C1 segment of cervical spinal cord (tissue), 14 donors: ENCODE results near the gene MYLK.
A peak's percentile ranks its signal among the peaks of the same experiment; 100 is the strongest.
"Not testable (repeated sequence)": the region's sequence is repeated elsewhere in the genome, so short reads cannot be mapped to it uniquely, and the experiment has no call there.

ENCODE experiments used
- DNase-seq, 14 donors: peaks; one replicate each; lab custom pipeline; 2025; lab: John Stamatoyannopoulos, UW

Gene MYLK

DNA sequence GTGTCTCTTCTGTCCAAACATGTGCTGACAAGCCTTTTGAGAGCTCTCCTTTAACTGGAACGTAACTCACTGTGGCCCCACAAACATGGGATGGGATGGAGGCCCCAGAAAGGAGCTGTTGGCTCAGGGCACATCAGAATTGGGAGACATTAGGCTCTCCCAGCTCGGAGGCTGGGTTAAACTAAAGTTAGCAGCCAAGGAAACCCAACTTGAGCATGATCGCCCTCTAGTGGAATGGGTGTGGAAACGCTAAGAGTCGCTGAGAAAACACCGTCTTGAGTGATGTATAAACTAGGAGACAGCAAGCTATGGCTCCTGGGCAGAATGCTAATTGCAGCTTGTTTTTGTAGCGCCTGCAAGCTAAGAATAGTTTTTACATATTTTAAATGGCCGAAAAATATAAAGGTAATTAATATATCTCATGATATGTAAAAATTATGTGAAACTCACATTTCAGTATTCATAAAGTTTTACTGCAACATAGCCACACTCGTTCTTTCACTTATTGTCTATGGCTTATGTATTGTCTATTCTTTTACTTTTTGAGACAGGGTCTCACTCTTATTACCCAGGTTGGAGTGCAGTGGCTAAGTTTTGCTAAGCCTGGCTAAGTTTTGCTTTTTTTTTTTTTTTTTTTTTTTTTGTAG lies 160.5 kb downstream of the MYLK start:
- peak in 11 of 14 donors; percentile 7 to 61 (median 39) for DNase-seq

- no peak for DNase-seq
Measured at GRCh38 chr3:123723070-123723469, 161.1 kb downstream of the MYLK start.

DNA sequence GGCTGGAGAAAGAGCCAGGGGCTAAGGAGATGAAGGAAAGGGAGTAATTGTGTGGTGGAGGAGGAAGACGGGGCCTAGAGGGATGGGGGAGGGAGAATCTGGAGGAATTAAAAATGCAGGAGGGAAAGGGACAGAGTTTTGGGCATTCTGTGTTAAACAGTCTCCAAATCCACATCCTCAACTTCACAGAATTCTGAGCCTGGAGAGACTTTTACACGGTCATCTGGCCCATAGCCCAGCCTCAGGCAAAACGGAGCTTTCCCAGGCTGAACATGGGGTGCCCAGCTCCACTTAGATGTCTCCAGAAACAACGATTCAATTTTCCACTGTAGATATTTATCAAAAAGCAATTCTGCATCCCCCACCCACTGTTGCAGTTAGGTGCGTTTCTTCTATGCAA lies 161.7 kb downstream of the MYLK start:
- DNase-seq, result no peak

DNA sequence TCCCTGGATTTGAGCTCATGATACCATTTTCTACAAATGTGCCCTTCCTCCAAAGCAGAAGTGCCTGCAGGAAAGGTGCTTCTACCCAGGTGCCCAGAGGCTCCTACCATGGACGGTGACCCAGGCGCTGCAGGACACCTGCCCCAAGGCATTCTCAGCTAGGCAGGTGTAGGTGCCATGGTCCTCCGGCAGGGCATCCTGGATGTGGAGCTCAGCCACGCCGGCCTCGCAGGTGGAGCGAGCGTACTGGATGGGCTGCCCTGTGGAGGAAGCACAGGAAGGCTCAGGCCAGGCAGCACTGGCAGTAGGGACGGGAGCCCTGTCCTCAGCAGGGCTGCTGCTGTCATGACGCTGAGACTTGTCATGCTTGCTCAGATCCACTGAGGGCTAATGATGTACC lies 162.1 kb downstream of the MYLK start:
- no peak for DNase-seq

DNA sequence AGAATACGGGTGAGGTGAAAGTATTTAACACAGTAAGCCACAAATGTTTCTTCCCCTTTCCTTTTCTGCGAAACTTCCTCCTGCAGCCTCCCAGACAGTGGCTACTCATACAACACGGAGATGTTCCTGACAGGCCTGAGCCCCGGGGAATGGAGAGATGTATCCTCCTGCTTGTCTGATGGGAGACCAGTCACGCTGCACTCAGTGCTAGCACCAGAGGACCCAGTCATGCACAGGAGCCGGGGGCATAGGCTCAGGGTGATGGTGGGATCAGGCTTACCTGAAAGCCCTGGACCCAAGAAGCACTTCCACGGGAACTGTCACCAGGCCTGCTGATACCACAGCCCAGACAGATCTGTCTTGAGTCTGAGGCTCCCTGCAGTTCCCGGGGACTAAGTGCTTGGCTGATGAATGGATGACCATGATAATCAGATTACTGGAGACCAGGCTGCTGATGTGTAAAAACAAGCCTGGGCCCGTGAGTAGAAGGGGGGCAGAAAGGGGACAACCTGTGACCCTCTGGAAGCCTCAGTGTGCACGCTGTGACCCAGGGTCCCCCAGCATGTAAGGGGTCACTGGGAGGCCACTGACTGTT lies 162.9 kb downstream of the MYLK start:
- DNase-seq, result not testable (repeated sequence)

- peak in 1 of 14 donors; percentile 56 for DNase-seq
Measured at GRCh38 chr3:123720638-123721037, 163.5 kb downstream of the MYLK start.

DNA sequence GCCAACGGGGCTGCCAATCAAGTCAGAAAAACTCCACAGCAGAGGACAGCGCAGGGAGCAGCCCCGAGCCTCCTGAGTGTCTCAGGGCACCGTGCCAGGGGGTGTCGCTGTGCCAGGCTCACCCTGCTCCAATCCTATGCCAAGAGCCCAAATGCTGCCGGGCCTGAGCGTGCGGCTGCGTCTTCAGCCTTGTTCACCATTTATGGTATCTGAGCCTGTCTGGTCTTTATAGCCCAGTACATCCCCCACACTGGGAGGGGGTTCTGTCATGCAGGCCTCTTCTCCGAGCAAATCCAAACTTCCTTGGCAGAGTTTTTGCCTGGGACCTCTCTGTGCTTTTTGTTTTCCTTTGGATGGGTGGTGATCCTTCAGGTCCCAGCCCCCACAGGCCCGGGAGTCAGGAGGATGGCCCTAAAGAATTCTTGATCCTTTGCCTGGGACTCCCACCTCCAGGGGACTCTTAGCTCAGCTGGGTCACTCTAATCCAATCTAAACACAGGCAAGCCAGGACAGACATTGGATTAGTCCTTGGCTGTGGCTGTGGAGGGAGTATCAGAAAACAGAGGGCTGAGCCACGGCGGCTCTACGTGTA lies 164.2 kb downstream of the MYLK start:
- peak in 3 of 14 donors; percentile 28 to 51 (median 32) for DNase-seq

DNA sequence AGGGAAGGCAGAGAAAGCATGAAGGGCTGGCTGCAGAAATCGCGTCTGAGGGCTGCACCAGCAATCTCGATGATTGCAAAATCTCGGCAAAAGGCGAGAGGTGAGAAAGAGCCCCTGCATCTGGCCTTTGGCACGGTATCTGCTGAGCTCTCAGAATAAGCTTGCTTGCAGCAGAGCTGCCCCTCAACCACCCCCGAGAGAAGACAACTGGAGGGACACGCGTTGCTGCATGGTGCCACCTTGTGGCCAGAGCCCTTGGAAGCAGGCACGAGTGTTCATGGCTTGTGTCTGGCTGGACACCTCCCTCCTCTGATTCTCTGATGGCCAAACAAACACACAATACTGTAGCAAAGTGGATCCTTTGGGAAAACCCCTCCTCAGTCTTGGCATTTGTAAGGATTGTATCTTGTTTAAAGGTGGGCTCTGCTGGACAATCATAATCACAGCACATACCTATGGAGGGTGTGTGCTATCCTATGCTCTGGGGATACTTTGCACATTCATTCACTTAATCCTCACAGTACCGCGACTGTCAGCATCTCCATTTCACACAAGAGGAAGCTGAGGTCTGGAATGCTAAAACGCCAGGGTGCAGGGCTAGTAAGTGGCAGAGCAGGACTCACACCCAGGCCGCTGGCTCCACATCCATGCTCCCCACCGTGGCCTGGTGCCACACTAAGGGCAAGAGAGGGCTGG lies 164.9 kb downstream of the MYLK start:
- peak in 11 of 14 donors; percentile 22 to 71 (median 53) for DNase-seq

GRCh38 chr3:123718108-123718507 lies 166.0 kb downstream of the MYLK start:
- no peak for DNase-seq

GRCh38 chr3:123717451-123717850 lies 166.7 kb downstream of the MYLK start:
- not testable (repeated sequence) for DNase-seq

- no peak for DNase-seq
Measured at GRCh38 chr3:123716411-123716810, 167.7 kb downstream of the MYLK start.

- DNase-seq, result peak in 3 of 14 donors; percentile 25 to 74 (median 37)
Measured at GRCh38 chr3:123713211-123713610, 170.9 kb downstream of the MYLK start.

- no peak for DNase-seq
Measured at GRCh38 chr3:123712077-123712860, 171.9 kb downstream of the MYLK start.

DNA sequence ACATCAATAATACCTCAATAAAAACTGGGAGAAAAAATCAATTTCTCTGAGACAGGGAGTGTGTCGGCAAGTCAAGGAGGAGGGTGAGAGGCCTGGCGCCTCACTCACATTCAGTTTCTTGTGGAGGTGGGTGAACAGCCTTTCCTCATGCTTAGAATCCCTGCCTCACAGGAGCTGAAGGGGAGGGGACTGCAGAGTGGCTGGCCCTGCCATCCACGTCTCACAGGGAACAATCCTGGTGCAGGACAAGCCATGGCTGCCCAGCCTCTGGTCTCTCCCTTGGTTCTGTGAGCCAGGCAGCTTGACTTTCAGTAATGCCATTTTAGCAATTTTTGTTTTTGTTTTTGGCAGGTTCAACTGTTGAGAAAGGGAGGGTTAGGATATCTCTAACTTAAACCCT lies 172.8 kb downstream of the MYLK start:
- no peak for DNase-seq

DNA sequence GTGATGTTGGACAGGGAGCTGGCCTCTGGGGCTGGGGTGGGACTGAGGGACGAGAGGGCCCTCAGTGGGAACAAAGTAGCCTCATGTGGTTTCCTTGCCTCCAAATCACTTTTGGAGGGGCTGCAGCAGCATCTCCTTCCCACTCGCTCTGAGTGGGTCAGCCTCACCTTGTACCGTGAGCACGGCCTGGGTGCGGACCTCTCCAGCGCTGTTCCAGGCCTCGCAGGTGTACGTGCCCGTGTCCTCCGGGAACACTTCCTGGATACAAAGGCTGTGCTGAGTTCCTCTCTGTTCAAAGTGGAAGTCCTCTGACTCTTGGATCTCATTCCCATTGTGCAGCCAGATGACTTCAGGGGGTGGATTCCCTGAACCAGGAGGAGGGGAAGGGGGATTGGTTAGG lies 175.6 kb downstream of the MYLK start:
- no peak for DNase-seq

DNA sequence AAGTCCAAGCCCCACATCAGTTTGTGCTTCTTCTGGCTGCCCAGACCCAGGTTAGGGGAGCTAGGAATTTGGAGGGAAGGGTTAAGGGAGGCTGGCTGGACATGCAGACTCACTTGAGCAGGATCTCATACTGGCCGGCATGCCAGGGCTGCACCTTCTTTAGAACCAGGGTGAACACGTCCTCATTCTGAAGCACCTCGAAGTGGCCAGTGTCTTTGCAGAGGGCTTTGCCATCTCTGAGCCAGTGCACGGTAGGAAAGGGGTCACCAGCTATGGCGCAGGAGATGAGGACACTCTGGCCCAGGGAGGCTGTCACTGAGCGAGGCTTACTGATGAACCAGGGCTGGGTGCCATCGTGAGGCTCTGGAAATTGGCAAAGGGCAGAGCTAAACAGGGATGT lies 176.5 kb downstream of the MYLK start:
- not testable (repeated sequence) for DNase-seq

GRCh38 chr3:123706871-123707270 lies 177.3 kb downstream of the MYLK start:
- DNase-seq, result no peak

DNA sequence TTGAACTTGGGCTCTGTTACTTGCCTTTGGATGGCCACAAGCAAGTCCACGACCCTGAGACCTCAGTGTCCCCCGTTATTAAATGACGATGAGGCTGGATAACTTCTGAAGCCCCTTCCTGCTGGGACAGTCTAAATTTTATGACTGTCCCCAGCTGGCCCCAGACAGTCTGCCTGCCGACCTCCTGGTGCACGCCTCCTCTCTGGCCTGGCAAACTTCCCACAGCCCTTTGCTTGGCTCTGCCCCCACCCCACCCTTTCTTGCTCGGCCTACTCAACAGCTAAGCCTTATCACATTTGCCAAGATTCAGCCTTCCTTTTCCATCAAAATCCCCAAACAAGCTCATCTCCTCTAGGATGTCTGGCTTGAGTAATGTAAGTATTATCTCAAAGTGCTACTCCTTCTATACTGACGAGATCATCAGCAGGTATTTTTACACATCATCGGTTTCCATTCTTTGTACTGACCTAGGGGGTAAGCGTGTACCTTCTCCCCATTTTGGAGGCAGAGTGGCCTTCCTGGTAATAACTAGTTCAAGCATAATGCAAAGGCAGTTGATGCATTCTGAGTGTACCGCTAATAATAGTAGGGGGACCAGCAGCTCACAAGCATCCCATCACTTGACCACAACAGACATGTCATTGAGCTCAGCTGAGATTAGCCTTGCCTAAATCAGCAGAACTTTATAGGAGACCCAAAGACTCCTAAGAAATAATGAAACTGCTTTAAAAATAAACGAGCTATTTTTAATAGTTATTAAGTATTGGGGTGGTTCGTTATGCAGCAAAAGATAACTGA lies 178.4 kb downstream of the MYLK start:
- no peak for DNase-seq

DNA sequence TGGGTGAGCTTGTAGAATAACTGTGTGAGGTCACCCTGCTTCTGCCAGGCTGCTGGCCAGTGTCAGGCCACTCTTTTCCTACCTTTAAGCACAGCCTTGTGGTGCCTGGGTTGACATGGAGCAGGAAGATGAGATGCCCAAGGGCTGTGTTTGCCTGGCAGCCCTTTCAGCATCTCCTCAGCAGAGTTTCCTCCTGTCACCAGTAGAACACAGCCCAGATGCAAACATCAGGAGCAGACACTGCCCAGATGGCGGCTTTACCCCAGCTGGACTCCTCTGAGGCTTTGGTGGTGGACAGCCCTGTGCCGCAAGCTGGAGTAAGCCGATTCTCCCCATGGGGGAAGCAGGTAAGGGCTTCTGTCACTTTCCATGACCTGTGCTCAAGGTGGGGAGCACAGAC lies 180.5 kb downstream of the MYLK start:
- DNase-seq, result not testable (repeated sequence)

GRCh38 chr3:123702720-123703119 lies 181.4 kb downstream of the MYLK start:
- no peak for DNase-seq

- peak in 6 of 14 donors; percentile 10 to 39 (median 21) for DNase-seq
Measured at GRCh38 chr3:123702057-123702456, 182.1 kb downstream of the MYLK start.
